Measurements from ENCODE around the gene C19orf67. TPM values are rescaled to one million over a fixed set of nuclear protein-coding genes. Genes with fewer than 3 reads are reported as not detected.

C19orf67 gene
- total RNA-seq, 3 donors from 2014 or later, result 0.27 TPM; not detected in 2

- ATAC-seq (peak; percentile 79), DNase-seq (peak; percentile 91 to 94 (median 92))
- H3K4me1 ChIP-seq (ENCODE audit: low read depth), result peaks cover 11% of the 10 kb centered on the region
- H3K36me3 ChIP-seq (ENCODE audit: low read depth), result no peaks in the 10 kb centered on the region
- peak within 1 kb of the TSS; percentile 61 for H3K4me3 ChIP-seq
- no peak for TF ChIP-seq CTCF (IDR thresholded peaks at IDR 0.05)
- intact Hi-C loops (cut with DNase I, micrococcal nuclease), result loop anchor here (5.0 to 10.0 kb wide), 2 partner anchors 188 to 190 kb away; no protein-coding TSS in a partner anchor
- no peaks in the 10 kb centered on the region for H3K9me3 ChIP-seq
These were observed 12.9 kb downstream of the C19orf67 start, which contains the start of gene MISP3 for GRCh38 chr19:14072535-14073260. Gene MISP3 (plus strand): TSS chr19:14072786. CDS start chr19:14073310, 524 bp downstream.

GRCh38 chr19:14070268-14071050 is 15.1 kb downstream of the C19orf67 start:
- no peaks in the 10 kb centered on the region for H3K9me3 ChIP-seq
- ATAC-seq (no peak), DNase-seq (peak in 2 of 3 donors; percentile 34 to 58)
- H3K36me3 ChIP-seq (ENCODE audit: low read depth), result no peaks in the 10 kb centered on the region
- intact Hi-C loops (cut with DNase I, micrococcal nuclease), result loop anchor here (5.0 to 10.0 kb wide), 2 partner anchors 186 to 188 kb away; no protein-coding TSS in a partner anchor
- no peak for TF ChIP-seq CTCF (IDR thresholded peaks at IDR 0.05)
- H3K4me3 ChIP-seq, result no peak overlapping the region
- H3K4me1 ChIP-seq (ENCODE audit: low read depth), result peaks cover 3% of the 10 kb centered on the region

GRCh38 chr19:14066134-14066533 is 19.4 kb downstream of the C19orf67 start:
- DNase-seq, result no peak
- TF ChIP-seq CTCF (IDR thresholded peaks at IDR 0.05), result no peak
- no peak for ATAC-seq
- Histone ChIP-seq H3K9me3 (no peaks in the 10 kb centered on the region), H3K4me3 (no peak overlapping the region), H3K36me3 (ENCODE audit: low read depth) (no peaks in the 10 kb centered on the region), H3K4me1 (ENCODE audit: low read depth) (peaks cover 6% of the 10 kb centered on the region)
- intact Hi-C loops (cut with DNase I, micrococcal nuclease), result no loop called here

GRCh38 chr19:14063105-14063504 is 22.5 kb downstream of the C19orf67 start:
- peaks cover 6% of the 10 kb centered on the region for H3K4me1 ChIP-seq (ENCODE audit: low read depth)
- ATAC-seq (no peak), DNase-seq (no peak)
- no peak overlapping the region for H3K4me3 ChIP-seq
- no peak for TF ChIP-seq CTCF (IDR thresholded peaks at IDR 0.05)
- H3K9me3 ChIP-seq, result no peaks in the 10 kb centered on the region
- intact Hi-C loops (cut with DNase I, micrococcal nuclease), result no loop called here
- no peaks in the 10 kb centered on the region for H3K36me3 ChIP-seq (ENCODE audit: low read depth)

- Histone ChIP-seq H3K4me3 (no peak overlapping the region), H3K36me3 (ENCODE audit: low read depth) (no peaks in the 10 kb centered on the region), H3K4me1 (ENCODE audit: low read depth) (peaks cover 11% of the 10 kb centered on the region), H3K9me3 (no peaks in the 10 kb centered on the region)
- ATAC-seq (no peak), DNase-seq (no peak)
- intact Hi-C loops (cut with DNase I, micrococcal nuclease), result no loop called here
- TF ChIP-seq CTCF (IDR thresholded peaks at IDR 0.05), result no peak
These were observed 23.1 kb downstream of the C19orf67 start for GRCh38 chr19:14062558-14062855.
